ENCODE results near the gene NDUFS3. TPM values are rescaled to one million over a fixed set of nuclear protein-coding genes. Genes with fewer than 3 reads are reported as not detected.

NDUFS3 gene
- total and polyA plus RNA-seq, 2 of the 13 experiments (the other 11 are each of a cell fraction or from before 2014, with no cell fraction given), result 151 to 184 TPM

DNA sequence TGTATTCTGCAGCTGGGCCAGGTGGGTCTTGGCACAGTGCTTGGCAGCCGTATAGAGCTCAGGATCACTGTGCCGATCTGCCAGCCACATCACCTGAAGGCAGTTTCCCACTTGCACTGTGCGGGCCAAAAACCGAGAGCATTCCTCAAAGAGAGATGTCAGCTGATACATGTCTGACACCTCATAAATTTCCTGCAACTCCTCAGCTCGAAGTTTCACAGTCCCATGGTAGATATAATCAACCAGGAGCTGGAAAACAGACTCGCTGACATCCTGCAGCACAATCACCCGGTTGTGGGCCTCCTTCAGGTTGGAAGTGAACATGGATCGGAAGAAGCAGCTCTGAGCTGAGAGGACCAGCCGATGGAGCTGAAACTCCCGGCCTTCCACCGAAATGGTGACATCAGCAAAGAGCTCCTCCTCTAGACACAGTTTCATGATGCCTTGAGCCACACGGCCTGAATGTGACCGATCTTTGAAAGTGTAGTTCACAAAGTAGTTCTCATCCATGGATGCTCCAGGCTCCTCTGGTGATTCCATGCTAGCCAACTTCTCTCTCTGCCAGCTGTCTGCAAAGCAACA is 1.3 kb upstream of the NDUFS3 start:
- no peak for DNase-seq (ENCODE audit: low spot score)
- no peak for ATAC-seq
- H3K4me3 ChIP-seq (replicated peaks in 1 of 3; ENCODE audit: insufficient read depth in 1 of 3, low read depth in 2 of 3, low read length in 3 of 3), result peak overlapping the region; percentile 95 to 99 (median 97); a peak in 4 of 6 replicates
- no peaks in the 10 kb centered on the region for H4K20me1 ChIP-seq (ENCODE audit: insufficient read depth, low read length)
- peak overlapping the region; percentile 73 for H3K4me2 ChIP-seq (ENCODE audit: low read depth, low read length)
- no peak overlapping the region for H2AFZ ChIP-seq (ENCODE audit: low read length)
- FAIRE-seq, result no peak
- in situ Hi-C loops (cut with HindIII; ENCODE audit: extremely low pct_ligation_motif_present, low pct_unique_long_range_greater_than_20kb) (no loop called here), intact Hi-C loops (cut with micrococcal nuclease; ENCODE audit: unreplicated experiment) (no loop called here)
- ChIA-PET POLR2A (interaction anchor here (1.7 to 2.2 kb wide), 2 partner anchors 8 to 11 kb away, joined by 5 to 15 read pairs; partner anchors contain the start of gene PTPMT1), CTCF (ENCODE audit: low intra/inter-chr PET ratio, low total read pairs) (no interaction called here)
- peak overlapping the region; percentile 96 for H3K9ac ChIP-seq (ENCODE audit: insufficient read depth, low read depth, low read length)
- H3K79me2 ChIP-seq (ENCODE audit: insufficient read depth, low read length), result peaks cover 24% of the 10 kb centered on the region
- 100% methylated on average over 9 of the region's 13 CpGs for WGBS (ENCODE audit: low lambda C conversion rate)
- H3K27ac ChIP-seq (ENCODE audit: extremely low read length, insufficient read depth, low read length), result peak overlapping the region; percentile 82
- H3K4me1 ChIP-seq (ENCODE audit: insufficient read depth, low read length), result peaks cover 24% of the 10 kb centered on the region
- H3K27me3 ChIP-seq (ENCODE audit: control insufficient read depth in 1 of 2, insufficient read depth in 2 of 2, low read length in 2 of 2), result no peaks in the 10 kb centered on the region; a peak in 1 of 5 replicates
- H3K36me3 ChIP-seq (replicated peaks in 1 of 2; ENCODE audit: control insufficient read depth in 1 of 2, insufficient read depth in 2 of 2, low read length in 2 of 2), result peaks cover 10 to 33% of the 10 kb centered on the region in 2 experiments
- BruUV-seq (replicated peaks), result no TSS peak
- TF ChIP-seq TEAD2 (CRISPR knock-in tag; IDR thresholded peaks at IDR 0.05), result no peak
- peak; percentile 6 for TF ChIP-seq AGO2 (optimal IDR thresholded peaks at IDR 0.05; ENCODE audit: low read depth, low read length)
- TF ChIP-seq, protein P1, sequence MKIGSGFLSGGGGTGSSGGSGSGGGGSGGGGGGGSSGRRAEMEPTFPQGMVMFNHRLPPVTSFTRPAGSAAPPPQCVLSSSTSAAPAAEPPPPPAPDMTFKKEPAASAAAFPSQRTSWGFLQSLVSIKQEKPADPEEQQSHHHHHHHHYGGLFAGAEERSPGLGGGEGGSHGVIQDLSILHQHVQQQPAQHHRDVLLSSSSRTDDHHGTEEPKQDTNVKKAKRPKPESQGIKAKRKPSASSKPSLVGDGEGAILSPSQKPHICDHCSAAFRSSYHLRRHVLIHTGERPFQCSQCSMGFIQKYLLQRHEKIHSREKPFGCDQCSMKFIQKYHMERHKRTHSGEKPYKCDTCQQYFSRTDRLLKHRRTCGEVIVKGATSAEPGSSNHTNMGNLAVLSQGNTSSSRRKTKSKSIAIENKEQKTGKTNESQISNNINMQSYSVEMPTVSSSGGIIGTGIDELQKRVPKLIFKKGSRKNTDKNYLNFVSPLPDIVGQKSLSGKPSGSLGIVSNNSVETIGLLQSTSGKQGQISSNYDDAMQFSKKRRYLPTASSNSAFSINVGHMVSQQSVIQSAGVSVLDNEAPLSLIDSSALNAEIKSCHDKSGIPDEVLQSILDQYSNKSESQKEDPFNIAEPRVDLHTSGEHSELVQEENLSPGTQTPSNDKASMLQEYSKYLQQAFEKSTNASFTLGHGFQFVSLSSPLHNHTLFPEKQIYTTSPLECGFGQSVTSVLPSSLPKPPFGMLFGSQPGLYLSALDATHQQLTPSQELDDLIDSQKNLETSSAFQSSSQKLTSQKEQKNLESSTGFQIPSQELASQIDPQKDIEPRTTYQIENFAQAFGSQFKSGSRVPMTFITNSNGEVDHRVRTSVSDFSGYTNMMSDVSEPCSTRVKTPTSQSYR (CRISPR knock-in tag; IDR thresholded peaks at IDR 0.05; ENCODE audit: borderline replicate concordance), result no peak
- TF ChIP-seq, protein P2, sequence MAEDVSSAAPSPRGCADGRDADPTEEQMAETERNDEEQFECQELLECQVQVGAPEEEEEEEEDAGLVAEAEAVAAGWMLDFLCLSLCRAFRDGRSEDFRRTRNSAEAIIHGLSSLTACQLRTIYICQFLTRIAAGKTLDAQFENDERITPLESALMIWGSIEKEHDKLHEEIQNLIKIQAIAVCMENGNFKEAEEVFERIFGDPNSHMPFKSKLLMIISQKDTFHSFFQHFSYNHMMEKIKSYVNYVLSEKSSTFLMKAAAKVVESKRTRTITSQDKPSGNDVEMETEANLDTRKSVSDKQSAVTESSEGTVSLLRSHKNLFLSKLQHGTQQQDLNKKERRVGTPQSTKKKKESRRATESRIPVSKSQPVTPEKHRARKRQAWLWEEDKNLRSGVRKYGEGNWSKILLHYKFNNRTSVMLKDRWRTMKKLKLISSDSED (CRISPR knock-in tag; IDR thresholded peaks at IDR 0.05), result no peak
- no peak for TF ChIP-seq HDAC2 (CRISPR knock-in tag; IDR thresholded peaks at IDR 0.05)
- no peak for TF ChIP-seq ZNF251 (CRISPR knock-in tag; IDR thresholded peaks at IDR 0.05)
- TF ChIP-seq, protein P3, sequence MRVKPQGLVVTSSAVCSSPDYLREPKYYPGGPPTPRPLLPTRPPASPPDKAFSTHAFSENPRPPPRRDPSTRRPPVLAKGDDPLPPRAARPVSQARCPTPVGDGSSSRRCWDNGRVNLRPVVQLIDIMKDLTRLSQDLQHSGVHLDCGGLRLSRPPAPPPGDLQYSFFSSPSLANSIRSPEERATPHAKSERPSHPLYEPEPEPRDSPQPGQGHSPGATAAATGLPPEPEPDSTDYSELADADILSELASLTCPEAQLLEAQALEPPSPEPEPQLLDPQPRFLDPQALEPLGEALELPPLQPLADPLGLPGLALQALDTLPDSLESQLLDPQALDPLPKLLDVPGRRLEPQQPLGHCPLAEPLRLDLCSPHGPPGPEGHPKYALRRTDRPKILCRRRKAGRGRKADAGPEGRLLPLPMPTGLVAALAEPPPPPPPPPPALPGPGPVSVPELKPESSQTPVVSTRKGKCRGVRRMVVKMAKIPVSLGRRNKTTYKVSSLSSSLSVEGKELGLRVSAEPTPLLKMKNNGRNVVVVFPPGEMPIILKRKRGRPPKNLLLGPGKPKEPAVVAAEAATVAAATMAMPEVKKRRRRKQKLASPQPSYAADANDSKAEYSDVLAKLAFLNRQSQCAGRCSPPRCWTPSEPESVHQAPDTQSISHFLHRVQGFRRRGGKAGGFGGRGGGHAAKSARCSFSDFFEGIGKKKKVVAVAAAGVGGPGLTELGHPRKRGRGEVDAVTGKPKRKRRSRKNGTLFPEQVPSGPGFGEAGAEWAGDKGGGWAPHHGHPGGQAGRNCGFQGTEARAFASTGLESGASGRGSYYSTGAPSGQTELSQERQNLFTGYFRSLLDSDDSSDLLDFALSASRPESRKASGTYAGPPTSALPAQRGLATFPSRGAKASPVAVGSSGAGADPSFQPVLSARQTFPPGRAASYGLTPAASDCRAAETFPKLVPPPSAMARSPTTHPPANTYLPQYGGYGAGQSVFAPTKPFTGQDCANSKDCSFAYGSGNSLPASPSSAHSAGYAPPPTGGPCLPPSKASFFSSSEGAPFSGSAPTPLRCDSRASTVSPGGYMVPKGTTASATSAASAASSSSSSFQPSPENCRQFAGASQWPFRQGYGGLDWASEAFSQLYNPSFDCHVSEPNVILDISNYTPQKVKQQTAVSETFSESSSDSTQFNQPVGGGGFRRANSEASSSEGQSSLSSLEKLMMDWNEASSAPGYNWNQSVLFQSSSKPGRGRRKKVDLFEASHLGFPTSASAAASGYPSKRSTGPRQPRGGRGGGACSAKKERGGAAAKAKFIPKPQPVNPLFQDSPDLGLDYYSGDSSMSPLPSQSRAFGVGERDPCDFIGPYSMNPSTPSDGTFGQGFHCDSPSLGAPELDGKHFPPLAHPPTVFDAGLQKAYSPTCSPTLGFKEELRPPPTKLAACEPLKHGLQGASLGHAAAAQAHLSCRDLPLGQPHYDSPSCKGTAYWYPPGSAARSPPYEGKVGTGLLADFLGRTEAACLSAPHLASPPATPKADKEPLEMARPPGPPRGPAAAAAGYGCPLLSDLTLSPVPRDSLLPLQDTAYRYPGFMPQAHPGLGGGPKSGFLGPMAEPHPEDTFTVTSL (CRISPR knock-in tag; IDR thresholded peaks at IDR 0.05; ENCODE audit: borderline replicate concordance), result no peak
- TF ChIP-seq POLR2A (IDR thresholded peaks at IDR 0.05; ENCODE audit: insufficient read depth in 1 of 2, low read depth in 2 of 2, low read length in 2 of 2), result peak in 1 of 2 experiments; percentile 9; a peak in 1 of 4 replicates
- TF ChIP-seq ZNF773 (CRISPR knock-in tag; IDR thresholded peaks at IDR 0.05; ENCODE audit: borderline replicate concordance), result no peak
- H3K9me3 ChIP-seq (ENCODE audit: low read length), result no peaks in the 10 kb centered on the region

Measured in HepG2 (cell line).